ENCODE measurements around the gene RTN4IP1.
"Not testable (repeated sequence)": the region's sequence is repeated elsewhere in the genome, so short reads cannot be mapped to it uniquely, and the experiment has no call there.

- not testable (repeated sequence) for TF ChIP-seq CTCF (conservative IDR thresholded peaks at IDR 0.05; ENCODE audit: low read length); EZH2phosphoT487 (IDR thresholded peaks at IDR 0.05; ENCODE audit: borderline replicate concordance)
Observed at GRCh38 chr6:106588937-106589336, 40.4 kb downstream of the RTN4IP1 start.
